Osteoblast (primary cell): Measurements from ENCODE around the gene CX3CR1. TPM values are rescaled to one million over a fixed set of nuclear protein-coding genes. Genes with fewer than 3 reads are reported as not detected.

Experiments used
- DNase-seq: peaks from one replicate; pipeline ENCODE4 v3.0.0; 2011; ENCODE audit warnings: low spot score, mixed read lengths; ENCODE audit not compliant: insufficient read length; ENCODE audit errors: missing footprints
- H2AFZ ChIP-seq: 2 replicates; pipeline ENCODE4 v1.6.0; 2011; ENCODE audit warnings: mild to moderate bottlenecking, low read length
- H3K27ac ChIP-seq: 2 replicates; pipeline ENCODE4 v1.5.1; 2011; ENCODE audit warnings: mild to moderate bottlenecking, low read depth, low read length, moderate library complexity
- H3K27me3 ChIP-seq: 2 replicates; pipeline ENCODE4 v1.6.0; 2012; ENCODE audit warnings: mild to moderate bottlenecking, control low read depth, inconsistent platforms, low read length, moderate library complexity; ENCODE audit not compliant: insufficient read depth
- H3K36me3 ChIP-seq: 2 replicates; pipeline ENCODE4 v1.5.1; 2011; ENCODE audit warnings: mild to moderate bottlenecking, low read length, control low read depth, moderate library complexity; ENCODE audit not compliant: insufficient read depth
- H3K4me1 ChIP-seq: 2 replicates; pipeline ENCODE4 v1.5.1; 2011; ENCODE audit warnings: mild to moderate bottlenecking, low read length, control low read depth, moderate library complexity; ENCODE audit not compliant: insufficient read depth
- H3K4me2 ChIP-seq: 2 replicates; pipeline ENCODE4 v1.6.0; 2011; ENCODE audit warnings: mild to moderate bottlenecking, low read length; ENCODE audit not compliant: insufficient read depth
- H3K4me3 ChIP-seq: fragments of 200-600 bp; sonication (generic); 3 replicates; pipeline ENCODE4 v1.5.1; 2012; ENCODE audit warnings: mild to moderate bottlenecking, low read length, inconsistent platforms; ENCODE audit not compliant: insufficient read depth
- H3K79me2 ChIP-seq: 2 replicates; pipeline ENCODE4 v1.6.0; 2012; ENCODE audit warnings: mild to moderate bottlenecking, low read length, control low read depth, inconsistent platforms; ENCODE audit not compliant: insufficient read depth
- H3K9me3 ChIP-seq: 2 replicates; pipeline ENCODE4 v1.5.1; 2011; ENCODE audit warnings: low read depth, low read length, control low read depth
- H4K20me1 ChIP-seq: 2 replicates; pipeline ENCODE4 v1.6.0; 2012; ENCODE audit warnings: mild to moderate bottlenecking, low read length, control low read depth; ENCODE audit not compliant: insufficient read depth
- CTCF ChIP-seq: IDR thresholded peaks from 2 replicates; pipeline ENCODE4 v1.5.1; 2011; ENCODE audit warnings: mild to moderate bottlenecking, low read depth, low read length, moderate library complexity; ENCODE audit errors: extremely low read depth
- total RNA-seq: library from RNA; depleted of rRNA; stranded (reverse); fragments of >200 nt; gene quantifications from 2 replicates; pipeline ENCODE4 v1.2.3, GENCODE V29; 2012

The CX3CR1 gene
- total RNA-seq, 1 donor, result under 0.01 TPM

- no peaks in the 10 kb centered on the region for H3K79me2 ChIP-seq
- no peak overlapping the region for H3K4me3 ChIP-seq
- DNase-seq, result no peak
- H3K27me3 ChIP-seq, result peaks cover 5% of the 10 kb centered on the region
- H3K4me1 ChIP-seq, result no peaks in the 10 kb centered on the region
- no peaks in the 10 kb centered on the region for H3K9me3 ChIP-seq
- H2AFZ ChIP-seq, result no peak overlapping the region
- H3K36me3 ChIP-seq, result no peaks in the 10 kb centered on the region
- no peak overlapping the region for H3K27ac ChIP-seq
- TF ChIP-seq CTCF, result no peak
- H4K20me1 ChIP-seq, result no peaks in the 10 kb centered on the region
- H3K4me2 ChIP-seq, result no peak overlapping the region
Observed at GRCh38 chr3:39220407-39221140, 59.3 kb downstream of the CX3CR1 start.

- TF ChIP-seq CTCF, result no peak
- H3K4me1 ChIP-seq, result no peaks in the 10 kb centered on the region
Observed at GRCh38 chr3:39219702-39220101, 60.1 kb downstream of the CX3CR1 start.

DNA sequence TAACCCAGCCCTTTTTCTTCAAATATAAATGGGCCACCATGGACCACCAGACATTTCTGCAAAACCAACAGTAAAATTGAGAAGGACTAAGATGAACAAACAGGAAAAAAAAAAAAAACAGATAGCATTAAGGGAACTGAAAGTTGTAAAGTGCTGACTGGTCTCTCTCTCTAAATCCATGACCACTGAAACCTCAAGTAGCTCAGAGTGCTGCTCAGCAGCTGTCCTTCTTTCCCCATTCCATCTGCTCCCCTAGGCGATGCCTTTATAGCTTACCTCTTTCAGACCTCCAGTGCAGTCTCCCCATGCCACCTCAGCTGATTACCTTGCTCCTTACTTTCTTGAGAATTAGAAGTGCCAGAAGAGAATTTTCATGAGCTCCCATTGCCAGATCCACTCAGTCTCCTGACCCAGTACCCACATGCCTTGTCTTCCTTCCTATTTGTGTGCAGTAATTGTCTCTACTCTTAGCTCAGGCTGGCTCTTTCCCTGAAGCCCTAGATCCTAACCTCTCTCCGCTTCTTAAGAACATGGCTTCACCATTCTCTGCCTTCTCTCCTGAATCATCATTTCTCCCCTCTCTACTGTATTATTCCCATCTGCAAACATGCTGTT, 63.6 kb downstream of the CX3CR1 start:
- H3K4me2 ChIP-seq, result no peak overlapping the region
- H3K79me2 ChIP-seq, result no peaks in the 10 kb centered on the region
- no peak for TF ChIP-seq CTCF

More at GRCh38 chr3:39219702-39220101, 60.1 kb downstream of the CX3CR1 start:
- Histone ChIP-seq H2AFZ (no peak overlapping the region), H3K4me2 (no peak overlapping the region), H3K9me3 (no peaks in the 10 kb centered on the region), H3K79me2 (no peaks in the 10 kb centered on the region), H3K27me3 (peaks cover 5% of the 10 kb centered on the region), H4K20me1 (no peaks in the 10 kb centered on the region), H3K27ac (no peak overlapping the region), H3K36me3 (no peaks in the 10 kb centered on the region), H3K4me3 (no peak overlapping the region)
- DNase-seq, result no peak

DNA sequence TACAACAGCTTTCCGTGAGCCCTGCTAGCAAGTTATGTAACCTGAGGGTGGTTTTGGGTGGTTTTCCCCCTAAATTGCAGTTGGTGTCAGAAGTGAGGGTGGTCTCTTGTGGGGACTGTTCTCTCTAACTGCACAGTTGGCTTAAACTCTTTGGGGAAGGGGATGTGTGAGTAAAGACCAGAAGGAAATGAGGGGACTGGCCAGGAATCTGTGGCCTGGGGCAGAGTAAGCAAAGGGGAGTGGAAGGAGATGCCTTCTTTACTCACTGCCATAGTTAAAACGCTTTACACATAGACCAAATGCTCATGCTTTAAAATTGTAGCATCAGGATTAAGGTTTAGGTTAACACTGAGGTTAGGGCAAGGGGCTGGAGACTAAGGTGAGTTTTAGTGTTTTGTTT, 66.2 kb downstream of the CX3CR1 start:
- Histone ChIP-seq H4K20me1 (no peaks in the 10 kb centered on the region), H3K27me3 (peaks cover 5% of the 10 kb centered on the region), H3K4me2 (no peak overlapping the region), H3K36me3 (no peaks in the 10 kb centered on the region), H3K9me3 (no peaks in the 10 kb centered on the region), H3K4me1 (no peaks in the 10 kb centered on the region), H3K27ac (no peak overlapping the region), H2AFZ (no peak overlapping the region), H3K4me3 (no peak overlapping the region), H3K79me2 (no peaks in the 10 kb centered on the region)
- no peak for DNase-seq
- TF ChIP-seq CTCF, result no peak

More for the DNA sequence above, 63.6 kb downstream of the CX3CR1 start:
- H3K9me3 ChIP-seq, result no peaks in the 10 kb centered on the region
- no peaks in the 10 kb centered on the region for H4K20me1 ChIP-seq
- H3K27ac ChIP-seq, result no peak overlapping the region
- no peak for DNase-seq
- peaks cover 5% of the 10 kb centered on the region for H3K27me3 ChIP-seq
- no peaks in the 10 kb centered on the region for H3K36me3 ChIP-seq
- no peaks in the 10 kb centered on the region for H3K4me1 ChIP-seq
- H3K4me3 ChIP-seq, result no peak overlapping the region
- no peak overlapping the region for H2AFZ ChIP-seq

Other genes starting within 250 kb of the CX3CR1 start
- gene SCN11A, start 228.1 kb downstream of the CX3CR1 start, total RNA-seq, result under 0.01 TPM in 1 of 2 replicates, not detected in the other
- 39.8 TPM in 2 replicates for gene WDR48, start 228.0 kb downstream of the CX3CR1 start, total RNA-seq
- gene GORASP1, start 172.4 kb downstream of the CX3CR1 start, total RNA-seq, result 44.5 and 46.0 TPM in 2 replicates
- gene TTC21A, start 172.4 kb downstream of the CX3CR1 start, total RNA-seq, result 6.9 and 8.5 TPM in 2 replicates
- gene CSRNP1, start 126.4 kb downstream of the CX3CR1 start, total RNA-seq, result 5.8 and 8.0 TPM in 2 replicates
- under 0.01 TPM in 2 replicates for gene XIRP1, start 87.4 kb downstream of the CX3CR1 start, total RNA-seq
- gene CCR8, start 49.7 kb upstream of the CX3CR1 start, total RNA-seq, result not detected in 2 replicates
- 28.2 and 29.2 TPM in 2 replicates for gene SLC25A38, start 103.3 kb upstream of the CX3CR1 start, total RNA-seq
- 1,028 and 1,154 TPM in 2 replicates for gene RPSA, start 126.7 kb upstream of the CX3CR1 start, total RNA-seq
- gene MOBP, start 187.6 kb upstream of the CX3CR1 start, total RNA-seq, result not detected in 2 replicates